ENCODE measurements around the gene SS18L1.

DNA sequence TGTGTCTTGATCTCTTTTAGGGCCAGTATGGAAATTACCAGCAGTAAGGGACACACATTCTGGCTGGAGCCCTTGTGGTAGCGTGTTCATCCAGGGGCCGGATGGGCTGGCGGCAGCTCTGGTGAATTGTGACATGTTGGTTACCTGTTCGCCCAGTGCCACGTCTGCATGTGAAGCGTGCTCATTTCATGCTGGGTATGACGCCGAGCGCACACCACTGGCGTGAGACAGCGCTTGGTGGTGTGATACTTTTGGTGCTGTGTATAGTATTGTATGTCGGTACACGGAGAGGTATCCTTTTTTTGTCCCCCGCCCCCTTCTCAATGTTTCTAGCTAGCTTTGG is 35.6 kb downstream of the SS18L1 start:
- TF ChIP-seq, protein P1, sequence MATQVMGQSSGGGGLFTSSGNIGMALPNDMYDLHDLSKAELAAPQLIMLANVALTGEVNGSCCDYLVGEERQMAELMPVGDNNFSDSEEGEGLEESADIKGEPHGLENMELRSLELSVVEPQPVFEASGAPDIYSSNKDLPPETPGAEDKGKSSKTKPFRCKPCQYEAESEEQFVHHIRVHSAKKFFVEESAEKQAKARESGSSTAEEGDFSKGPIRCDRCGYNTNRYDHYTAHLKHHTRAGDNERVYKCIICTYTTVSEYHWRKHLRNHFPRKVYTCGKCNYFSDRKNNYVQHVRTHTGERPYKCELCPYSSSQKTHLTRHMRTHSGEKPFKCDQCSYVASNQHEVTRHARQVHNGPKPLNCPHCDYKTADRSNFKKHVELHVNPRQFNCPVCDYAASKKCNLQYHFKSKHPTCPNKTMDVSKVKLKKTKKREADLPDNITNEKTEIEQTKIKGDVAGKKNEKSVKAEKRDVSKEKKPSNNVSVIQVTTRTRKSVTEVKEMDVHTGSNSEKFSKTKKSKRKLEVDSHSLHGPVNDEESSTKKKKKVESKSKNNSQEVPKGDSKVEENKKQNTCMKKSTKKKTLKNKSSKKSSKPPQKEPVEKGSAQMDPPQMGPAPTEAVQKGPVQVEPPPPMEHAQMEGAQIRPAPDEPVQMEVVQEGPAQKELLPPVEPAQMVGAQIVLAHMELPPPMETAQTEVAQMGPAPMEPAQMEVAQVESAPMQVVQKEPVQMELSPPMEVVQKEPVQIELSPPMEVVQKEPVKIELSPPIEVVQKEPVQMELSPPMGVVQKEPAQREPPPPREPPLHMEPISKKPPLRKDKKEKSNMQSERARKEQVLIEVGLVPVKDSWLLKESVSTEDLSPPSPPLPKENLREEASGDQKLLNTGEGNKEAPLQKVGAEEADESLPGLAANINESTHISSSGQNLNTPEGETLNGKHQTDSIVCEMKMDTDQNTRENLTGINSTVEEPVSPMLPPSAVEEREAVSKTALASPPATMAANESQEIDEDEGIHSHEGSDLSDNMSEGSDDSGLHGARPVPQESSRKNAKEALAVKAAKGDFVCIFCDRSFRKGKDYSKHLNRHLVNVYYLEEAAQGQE (IDR thresholded peaks at IDR 0.05; ENCODE audit: insufficient read depth in 1 of 2, low read depth in 2 of 2, low read length in 1 of 2), result no peak
- TF ChIP-seq POLR2AphosphoS5 (IDR thresholded peaks at IDR 0.05; ENCODE audit: low read depth, low read length) (no peak), SIN3A (IDR thresholded peaks at IDR 0.05; ENCODE audit: borderline replicate concordance, insufficient read depth, low read depth, low read length) (no peak), TCF7L2 (IDR thresholded peaks at IDR 0.05; ENCODE audit: low read depth, low read length) (no peak)
- TF ChIP-seq, protein P2, sequence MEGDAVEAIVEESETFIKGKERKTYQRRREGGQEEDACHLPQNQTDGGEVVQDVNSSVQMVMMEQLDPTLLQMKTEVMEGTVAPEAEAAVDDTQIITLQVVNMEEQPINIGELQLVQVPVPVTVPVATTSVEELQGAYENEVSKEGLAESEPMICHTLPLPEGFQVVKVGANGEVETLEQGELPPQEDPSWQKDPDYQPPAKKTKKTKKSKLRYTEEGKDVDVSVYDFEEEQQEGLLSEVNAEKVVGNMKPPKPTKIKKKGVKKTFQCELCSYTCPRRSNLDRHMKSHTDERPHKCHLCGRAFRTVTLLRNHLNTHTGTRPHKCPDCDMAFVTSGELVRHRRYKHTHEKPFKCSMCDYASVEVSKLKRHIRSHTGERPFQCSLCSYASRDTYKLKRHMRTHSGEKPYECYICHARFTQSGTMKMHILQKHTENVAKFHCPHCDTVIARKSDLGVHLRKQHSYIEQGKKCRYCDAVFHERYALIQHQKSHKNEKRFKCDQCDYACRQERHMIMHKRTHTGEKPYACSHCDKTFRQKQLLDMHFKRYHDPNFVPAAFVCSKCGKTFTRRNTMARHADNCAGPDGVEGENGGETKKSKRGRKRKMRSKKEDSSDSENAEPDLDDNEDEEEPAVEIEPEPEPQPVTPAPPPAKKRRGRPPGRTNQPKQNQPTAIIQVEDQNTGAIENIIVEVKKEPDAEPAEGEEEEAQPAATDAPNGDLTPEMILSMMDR (IDR thresholded peaks at IDR 0.05), result no peak

All from Panc1 (cell line).